Measurements from ENCODE around the gene HOGA1.

The HOGA1 gene

GRCh38 chr10:97570146-97570788 is 13.9 kb upstream of the HOGA1 start:
- H3K4me1 ChIP-seq (ENCODE audit: low read length) = no peaks in the 10 kb centered on the region
- no peak overlapping the region for H3K27ac ChIP-seq (ENCODE audit: low read length)
- H3K79me2 ChIP-seq (ENCODE audit: low read length) = no peaks in the 10 kb centered on the region
- no peaks in the 10 kb centered on the region for H3K9me3 ChIP-seq (ENCODE audit: insufficient read depth, low read length)
- no peaks in the 10 kb centered on the region for H3K27me3 ChIP-seq (ENCODE audit: low read depth, low read length)
- no peak overlapping the region for H3K9ac ChIP-seq (ENCODE audit: low read length)
- H4K20me1 ChIP-seq (ENCODE audit: insufficient read depth, low read length) = no peaks in the 10 kb centered on the region
- no peak overlapping the region for H2AFZ ChIP-seq (ENCODE audit: low read depth, low read length)
- H3K4me2 ChIP-seq (ENCODE audit: low read length) = no peak overlapping the region
- no peak overlapping the region for H3K4me3 ChIP-seq (ENCODE audit: low read length)
- TF ChIP-seq CTCF (IDR thresholded peaks at IDR 0.05; ENCODE audit: low read depth, low read length) (no peak), EZH2phosphoT487 (IDR thresholded peaks at IDR 0.05; ENCODE audit: low read depth) (no peak)
- H3K36me3 ChIP-seq (replicated peaks; ENCODE audit: low read depth, low read length) = no peaks in the 10 kb centered on the region

DNA sequence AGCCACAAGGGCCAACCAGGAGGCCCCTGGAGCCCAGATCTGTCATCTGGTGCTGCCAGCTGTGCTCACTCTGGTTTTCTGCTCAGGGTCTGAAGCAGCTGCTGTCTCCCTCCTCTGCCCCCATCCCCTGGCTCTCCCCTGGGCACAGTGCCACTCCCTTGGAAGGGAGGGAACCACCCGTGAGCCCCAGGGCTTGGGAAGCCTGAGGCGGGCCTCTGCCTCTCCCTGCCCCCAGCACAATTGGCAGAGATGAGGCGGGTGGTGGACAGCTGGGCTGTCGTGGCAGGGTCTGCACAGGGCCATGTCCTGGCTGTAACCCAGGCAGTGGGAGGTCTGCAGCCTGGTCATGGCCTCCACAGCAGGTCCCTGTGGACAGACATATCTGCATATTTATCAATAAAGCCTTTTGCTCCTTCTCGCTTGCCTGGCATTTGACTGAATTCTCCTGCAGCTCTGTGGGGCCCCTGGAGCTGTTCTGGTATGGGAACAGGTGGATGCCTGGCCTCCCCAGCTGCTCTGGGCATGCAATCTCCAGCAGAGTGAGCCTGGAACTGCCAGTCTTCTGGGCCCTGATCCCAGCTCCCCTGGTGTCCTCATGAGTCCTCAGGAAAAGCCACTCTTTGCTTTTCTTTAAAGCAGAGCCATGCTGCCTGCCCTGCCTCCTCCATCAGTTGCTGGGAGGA is 13.3 kb upstream of the HOGA1 start:
- no peak overlapping the region for H2AFZ ChIP-seq (ENCODE audit: low read depth, low read length)
- no peaks in the 10 kb centered on the region for H3K4me1 ChIP-seq (ENCODE audit: low read length)
- TF ChIP-seq CTCF (IDR thresholded peaks at IDR 0.05; ENCODE audit: low read depth, low read length) (no peak), EZH2phosphoT487 (IDR thresholded peaks at IDR 0.05; ENCODE audit: low read depth) (no peak)
- no peak overlapping the region for H3K9ac ChIP-seq (ENCODE audit: low read length)
- no peak overlapping the region for H3K27ac ChIP-seq (ENCODE audit: low read length)
- H3K36me3 ChIP-seq (replicated peaks; ENCODE audit: low read depth, low read length) = no peaks in the 10 kb centered on the region
- no peaks in the 10 kb centered on the region for H3K9me3 ChIP-seq (ENCODE audit: insufficient read depth, low read length)
- H3K27me3 ChIP-seq (ENCODE audit: low read depth, low read length) = no peaks in the 10 kb centered on the region
- no peaks in the 10 kb centered on the region for H4K20me1 ChIP-seq (ENCODE audit: insufficient read depth, low read length)
- H3K79me2 ChIP-seq (ENCODE audit: low read length) = no peaks in the 10 kb centered on the region
- no peak overlapping the region for H3K4me3 ChIP-seq (ENCODE audit: low read length)
- H3K4me2 ChIP-seq (ENCODE audit: low read length) = no peak overlapping the region

GRCh38 chr10:97571622-97572021 is 12.6 kb upstream of the HOGA1 start:
- H3K79me2 ChIP-seq (ENCODE audit: low read length) = no peaks in the 10 kb centered on the region
- H2AFZ ChIP-seq (ENCODE audit: low read depth, low read length) = no peak overlapping the region
- H3K9ac ChIP-seq (ENCODE audit: low read length) = no peak overlapping the region
- H3K27me3 ChIP-seq (ENCODE audit: low read depth, low read length) = no peaks in the 10 kb centered on the region
- H3K27ac ChIP-seq (ENCODE audit: low read length) = no peak overlapping the region
- no peak overlapping the region for H3K4me2 ChIP-seq (ENCODE audit: low read length)
- no peaks in the 10 kb centered on the region for H3K9me3 ChIP-seq (ENCODE audit: insufficient read depth, low read length)
- no peaks in the 10 kb centered on the region for H3K36me3 ChIP-seq (replicated peaks; ENCODE audit: low read depth, low read length)
- no peaks in the 10 kb centered on the region for H4K20me1 ChIP-seq (ENCODE audit: insufficient read depth, low read length)
- TF ChIP-seq CTCF (IDR thresholded peaks at IDR 0.05; ENCODE audit: low read depth, low read length) (no peak), EZH2phosphoT487 (IDR thresholded peaks at IDR 0.05; ENCODE audit: low read depth) (no peak)
- no peaks in the 10 kb centered on the region for H3K4me1 ChIP-seq (ENCODE audit: low read length)
- H3K4me3 ChIP-seq (ENCODE audit: low read length) = no peak overlapping the region

DNA sequence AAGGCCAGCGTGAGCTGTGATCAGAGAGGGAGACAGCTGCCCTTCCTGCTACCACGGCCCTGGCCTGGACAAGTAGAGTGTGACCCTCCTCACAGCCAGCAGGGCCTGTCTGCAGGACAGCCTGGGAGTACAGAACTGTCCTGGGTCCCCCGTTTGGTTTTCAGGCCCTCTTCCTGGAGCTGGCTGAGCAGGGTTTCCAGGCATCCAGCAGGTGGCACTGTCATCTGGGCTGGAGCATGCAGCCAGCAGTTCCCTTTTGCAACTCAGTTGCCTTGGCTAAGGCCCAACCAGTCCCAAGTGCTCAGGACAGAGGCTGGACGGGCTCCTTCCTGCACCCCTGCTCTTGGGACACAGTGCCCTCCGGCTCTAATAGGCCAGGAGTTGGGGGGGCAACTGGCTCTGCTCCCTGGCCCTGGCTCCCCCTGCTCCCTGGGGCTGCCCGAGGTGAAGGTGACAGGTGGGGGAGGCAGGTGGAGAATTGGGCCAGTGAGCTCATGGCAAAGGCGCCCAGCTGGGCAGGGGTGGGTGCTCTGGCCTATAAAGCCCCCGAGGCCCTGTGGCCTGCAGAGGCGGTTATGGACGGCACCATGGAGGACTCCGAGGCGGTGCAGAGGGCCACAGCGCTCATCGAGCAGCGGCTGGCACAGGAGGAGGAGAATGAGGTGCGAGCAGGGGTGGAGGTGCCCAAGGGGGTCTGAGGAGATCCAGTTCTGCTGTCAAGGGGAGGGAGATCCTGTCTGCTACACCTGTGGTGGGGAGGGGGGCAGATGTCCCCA is 11.8 kb upstream of the HOGA1 start, which contains the start of gene ANKRD2:
ANKRD2 (plus strand) TSS at position 566 of the 776 bp plus-strand sequence; CDS start at position 576, 10 bp downstream.
- Histone ChIP-seq H3K4me2 (ENCODE audit: low read length) (no peak within 1 kb of the TSS), H3K36me3 (replicated peaks; ENCODE audit: low read depth, low read length) (no peaks in the 10 kb centered on the region), H2AFZ (ENCODE audit: low read depth, low read length) (peak within 1 kb of the TSS; percentile 33; the same call in 1 of the 2 replicates), H4K20me1 (ENCODE audit: insufficient read depth, low read length) (no peaks in the 10 kb centered on the region), H3K27ac (ENCODE audit: low read length) (no peak within 1 kb of the TSS), H3K4me1 (ENCODE audit: low read length) (no peaks in the 10 kb centered on the region), H3K9ac (ENCODE audit: low read length) (no peak within 1 kb of the TSS), H3K4me3 (ENCODE audit: low read length) (no peak within 1 kb of the TSS), H3K9me3 (ENCODE audit: insufficient read depth, low read length) (no peaks in the 10 kb centered on the region), H3K27me3 (ENCODE audit: low read depth, low read length) (no peaks in the 10 kb centered on the region), H3K79me2 (ENCODE audit: low read length) (no peaks in the 10 kb centered on the region)
- TF ChIP-seq EZH2phosphoT487 (IDR thresholded peaks at IDR 0.05; ENCODE audit: low read depth) = no peak
- TF ChIP-seq CTCF (IDR thresholded peaks at IDR 0.05; ENCODE audit: low read depth, low read length) = peak; percentile 66
